ENCODE results near the gene OTOG. TPM values are rescaled to one million over a fixed set of nuclear protein-coding genes. Genes with fewer than 3 reads are reported as not detected.

OTOG gene
- polyA plus RNA-seq, 12 donors: 0.01 to 0.04 (median 0.02) TPM; not detected in 6

- peak; percentile 22 for DNase-seq
Measured at GRCh38 chr11:17650127-17650911, 103.3 kb downstream of the OTOG start.

DNA sequence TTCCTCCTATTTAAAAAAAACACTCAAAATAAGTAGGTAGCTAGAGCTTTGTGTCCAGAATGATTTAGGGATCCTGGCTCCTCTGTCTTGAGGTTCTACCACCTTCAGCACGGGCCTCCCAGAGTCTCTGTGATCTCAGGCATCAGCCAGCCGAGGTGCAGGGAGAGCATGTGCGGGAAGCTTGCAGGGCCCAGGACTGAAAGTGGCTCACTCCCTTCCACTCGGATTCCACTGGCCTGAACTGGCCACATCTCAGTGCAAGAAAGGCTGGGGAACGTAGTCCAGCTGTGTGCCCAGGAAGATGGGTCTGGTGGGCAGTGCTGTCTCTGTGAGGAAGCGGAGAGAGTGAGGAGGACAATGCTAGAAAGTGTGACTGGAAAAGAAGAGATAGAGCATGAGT, 104.0 kb downstream of the OTOG start:
- no peak for DNase-seq

- DNase-seq: peak; percentile 24
Measured at GRCh38 chr11:17651681-17652080, 104.6 kb downstream of the OTOG start.

GRCh38 chr11:17652556-17652955, 105.5 kb downstream of the OTOG start:
- peak; percentile 37 for DNase-seq

GRCh38 chr11:17653611-17654010, 106.6 kb downstream of the OTOG start:
- peak; percentile 61 for DNase-seq

GRCh38 chr11:17655682-17656081, 108.6 kb downstream of the OTOG start:
- DNase-seq: no peak

DNA sequence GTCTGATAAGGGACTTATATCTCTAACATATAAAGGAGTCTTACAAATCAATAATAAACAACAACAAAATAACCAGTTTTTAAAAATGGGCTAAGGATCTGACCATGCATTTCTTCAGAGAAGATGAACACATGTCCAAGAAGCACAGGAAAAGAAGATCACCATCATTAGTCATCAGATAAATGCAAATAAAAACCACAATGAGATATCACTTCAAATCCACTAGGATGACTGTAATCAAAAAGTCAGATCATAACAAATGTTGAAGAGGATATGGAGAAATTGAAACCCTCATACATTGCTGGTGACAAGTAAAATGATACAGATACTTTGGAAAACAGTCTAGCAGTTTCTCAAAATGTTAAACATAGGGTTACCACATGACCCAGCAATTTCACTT, 111.2 kb downstream of the OTOG start:
- DNase-seq: no peak

DNA sequence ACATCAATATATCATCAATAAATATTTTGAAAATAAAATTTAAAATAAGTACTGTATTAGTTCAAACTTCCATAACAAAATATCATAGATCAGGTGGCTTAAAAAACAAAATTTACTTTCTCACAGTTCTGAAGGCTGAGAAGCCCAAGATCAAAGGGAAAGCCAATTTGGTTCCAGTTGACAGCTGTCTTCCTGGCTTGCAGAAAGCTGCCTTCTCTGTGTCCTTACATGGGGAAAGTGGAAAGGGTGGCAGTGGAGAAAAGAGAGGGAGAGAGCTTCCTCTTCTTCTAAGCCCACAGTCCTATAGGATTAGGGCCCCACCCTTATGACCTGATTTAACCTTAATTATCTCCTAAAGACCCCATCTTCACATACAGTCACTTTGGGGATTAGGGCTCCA, 121.1 kb downstream of the OTOG start:
- DNase-seq: no peak

DNA sequence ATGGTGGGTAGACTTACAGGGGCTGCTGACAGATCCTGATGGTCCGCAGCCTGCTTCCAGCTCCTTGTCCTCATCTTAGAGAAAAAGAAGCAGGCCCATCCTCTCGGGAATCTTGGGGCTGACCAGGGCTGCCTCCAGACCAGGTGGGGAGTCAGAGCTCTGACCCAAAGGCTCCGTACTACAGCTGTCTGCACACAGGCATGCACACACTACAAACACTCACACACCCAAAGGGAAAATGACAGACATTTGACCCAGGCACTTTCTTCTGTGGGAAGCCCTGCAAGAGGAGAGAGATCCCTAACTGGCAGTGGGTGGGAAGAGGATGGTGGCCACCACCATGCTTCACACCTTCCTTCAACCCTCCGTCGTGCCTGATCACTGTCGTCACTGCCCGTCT, 125.4 kb downstream of the OTOG start:
- no peak for DNase-seq

DNA sequence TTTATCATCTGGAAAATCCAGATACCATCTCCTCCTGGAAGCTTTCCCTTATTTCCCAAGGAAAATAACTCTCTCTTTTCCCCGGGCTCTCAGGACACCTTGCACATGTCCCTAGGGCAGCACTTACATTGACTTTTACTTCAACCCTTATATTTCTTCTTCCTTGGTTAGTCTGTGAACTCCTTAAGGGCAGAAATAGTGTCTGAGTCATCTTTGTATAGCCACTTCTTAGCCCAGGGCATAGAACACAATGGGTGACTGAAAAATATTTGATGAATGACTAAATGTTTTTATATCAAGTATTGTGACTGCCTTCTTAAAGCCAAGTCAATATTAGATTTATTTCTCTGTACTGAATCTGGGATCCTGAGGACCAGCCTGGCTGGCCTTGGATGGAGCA, 126.9 kb downstream of the OTOG start:
- DNase-seq: no peak

- no peak for DNase-seq
Measured at GRCh38 chr11:17682848-17683247, 135.8 kb downstream of the OTOG start.

- DNase-seq: no peak
Measured at GRCh38 chr11:17683377-17684161, 136.5 kb downstream of the OTOG start.

GRCh38 chr11:17684550-17684949, 137.5 kb downstream of the OTOG start:
- DNase-seq: no peak

GRCh38 chr11:17686231-17686980, 139.3 kb downstream of the OTOG start:
- DNase-seq: no peak

GRCh38 chr11:17687946-17688670, 141.0 kb downstream of the OTOG start:
- DNase-seq: peak; percentile 46

- DNase-seq: no peak
Measured at GRCh38 chr11:17691550-17691949, 144.5 kb downstream of the OTOG start.

DNA sequence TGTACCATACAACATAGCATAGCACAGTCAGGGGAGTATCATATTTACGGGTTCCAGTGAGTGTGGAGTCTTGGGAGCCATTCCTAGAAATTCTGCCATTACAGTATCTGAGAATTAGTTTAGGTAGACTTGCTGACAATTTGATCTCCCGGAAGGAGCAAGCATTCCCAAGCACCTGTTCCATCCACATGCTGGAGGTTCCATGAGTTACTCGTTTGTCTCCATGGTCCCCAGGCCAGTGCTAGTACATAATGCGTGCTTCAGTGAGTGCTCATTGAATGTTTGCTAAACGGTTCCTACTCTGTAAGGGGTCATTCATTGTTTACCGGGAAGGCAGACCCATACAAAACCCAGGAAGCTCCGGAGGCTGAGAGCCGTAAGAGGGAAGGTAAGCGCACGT, 144.9 kb downstream of the OTOG start:
- DNase-seq: no peak

DNA sequence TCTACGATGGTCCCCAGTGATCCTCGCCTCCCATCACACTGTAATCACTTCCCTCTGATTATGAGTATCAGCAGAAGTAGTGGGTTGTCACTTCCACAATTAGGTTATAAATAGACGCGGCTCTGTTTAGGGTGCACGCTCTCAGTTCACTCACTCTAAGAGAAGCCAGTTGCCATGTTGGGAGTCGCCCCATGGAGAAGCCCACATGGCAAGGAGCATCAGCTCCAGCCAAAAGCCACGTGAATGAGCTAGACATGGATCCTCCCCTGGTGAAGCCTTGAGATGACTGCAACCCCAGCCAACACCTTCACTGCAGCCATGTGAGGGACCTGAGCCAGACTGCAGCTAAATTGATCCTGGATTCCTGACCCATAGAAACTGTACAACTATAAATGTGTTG, 145.9 kb downstream of the OTOG start:
- DNase-seq: no peak

DNA sequence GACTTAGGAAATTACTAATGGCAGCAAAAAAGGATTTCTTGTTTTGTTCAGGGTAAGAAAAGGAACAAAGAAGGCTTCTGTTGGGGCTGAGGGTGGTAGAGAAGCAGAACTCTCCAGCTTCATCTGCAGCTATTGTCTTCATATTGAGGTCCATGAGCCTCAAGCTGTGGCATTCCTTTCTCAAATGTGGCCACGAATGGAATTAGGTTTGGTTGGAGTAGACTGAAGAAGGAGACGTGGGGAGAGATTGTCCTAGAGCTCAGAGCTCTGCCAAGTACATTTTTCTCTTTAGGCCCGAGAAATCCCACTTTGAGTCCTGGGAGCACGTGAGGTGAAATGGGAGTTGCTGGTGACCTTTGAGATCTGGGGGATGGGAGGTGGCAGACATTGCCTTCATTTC, 146.5 kb downstream of the OTOG start:
- no peak for DNase-seq

- no peak for DNase-seq
Measured at GRCh38 chr11:17694494-17695110, 147.5 kb downstream of the OTOG start.

Data from muscle of arm (tissue), 12 donors.